ENCODE results near the gene FTH1.

DNA sequence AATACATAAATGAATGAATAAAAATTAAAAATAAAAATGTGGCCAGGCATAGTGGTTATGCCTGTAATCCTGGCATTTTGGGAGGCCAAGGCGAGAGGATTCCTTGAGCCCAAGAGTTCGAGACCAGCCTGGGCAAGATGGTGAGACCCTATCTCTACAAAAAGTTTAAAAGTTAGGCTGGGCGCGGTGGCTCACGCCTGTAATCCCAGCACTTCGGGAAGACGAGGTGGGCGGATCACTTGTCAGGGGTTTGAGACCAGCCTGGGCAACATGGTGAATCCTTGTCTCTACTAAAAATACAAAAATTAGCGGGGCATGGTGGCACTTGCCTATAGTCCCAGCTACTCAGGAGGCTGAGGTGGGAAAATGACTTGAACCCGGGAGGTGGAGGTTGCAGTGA lies 27.0 kb downstream of the FTH1 start:
- no peak for TF ChIP-seq CTCF (IDR thresholded peaks at IDR 0.05)
- no peak for TF ChIP-seq TAF1 (IDR thresholded peaks at IDR 0.05; ENCODE audit: borderline replicate concordance, low read depth, low read length)
- no peak for TF ChIP-seq TCF12 (IDR thresholded peaks at IDR 0.05)
- TF ChIP-seq RAD21 (IDR thresholded peaks at IDR 0.05; ENCODE audit: low read length), result no peak
- TF ChIP-seq GATA2 (CRISPR knock-in tag; IDR thresholded peaks at IDR 0.05), result no peak
- no peak for TF ChIP-seq PBX3 (IDR thresholded peaks at IDR 0.05)
- no peak for TF ChIP-seq POLR2AphosphoS5 (IDR thresholded peaks at IDR 0.05; ENCODE audit: low read depth, low read length)
- no peak for TF ChIP-seq EP300 (IDR thresholded peaks at IDR 0.05; ENCODE audit: borderline replicate concordance in 1 of 2, low read depth in 1 of 2, low read length in 1 of 2)
- no peak for TF ChIP-seq MAX (IDR thresholded peaks at IDR 0.05; ENCODE audit: low read depth)
